Islet of Langerhans (tissue), 1 donor: ENCODE results near the gene ALKBH7.
"Not testable (repeated sequence)": the region's sequence is repeated elsewhere in the genome, so short reads cannot be mapped to it uniquely, and the experiment has no call there.

Source experiments
- FAIRE-seq: peaks from one replicate; lab custom pipeline; 2011; peaks lifted over from hg19 to GRCh38; lab: Jason Lieb, UNC

ALKBH7 gene

DNA sequence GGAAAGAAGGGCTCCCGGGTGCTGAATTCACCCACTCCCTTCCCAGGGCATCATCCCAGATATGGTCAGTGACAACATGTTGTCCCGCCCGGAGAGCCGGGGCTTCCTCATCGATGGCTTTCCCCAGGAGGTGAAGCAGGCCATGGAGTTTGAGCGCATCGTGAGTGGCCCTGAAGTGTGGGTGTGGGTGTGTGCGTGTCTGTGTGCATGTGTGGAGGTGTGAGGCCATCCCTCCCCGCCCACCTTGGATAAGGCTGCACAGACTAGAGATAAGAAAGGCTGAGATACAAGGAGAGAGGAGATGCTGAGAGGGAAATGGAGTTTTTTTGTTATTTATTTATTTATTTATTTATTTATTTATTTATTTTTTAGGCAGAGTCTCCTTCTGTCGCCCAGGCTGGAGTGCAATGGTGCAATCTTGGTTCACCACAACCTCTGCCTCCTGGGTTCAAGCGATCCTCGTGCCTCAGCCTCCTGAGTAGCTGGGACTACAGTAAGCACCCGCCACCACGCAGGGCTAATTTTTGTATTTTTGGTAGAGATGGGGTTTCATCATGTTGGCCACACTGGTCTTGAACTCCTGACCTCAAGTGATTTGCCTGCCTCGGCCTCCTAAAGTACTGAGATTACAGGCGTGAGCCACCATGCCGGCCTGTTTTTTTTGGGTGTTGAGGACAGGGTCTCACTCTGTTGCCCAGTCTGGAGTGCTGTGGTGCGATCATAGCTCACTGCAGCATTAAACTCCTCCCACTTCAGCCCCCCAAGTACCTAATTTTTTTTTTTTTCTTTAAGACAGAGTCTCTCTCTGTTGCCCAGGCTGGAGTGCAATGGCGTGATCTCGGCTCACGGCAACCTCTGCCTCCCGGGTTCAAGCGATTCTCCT, 27.7 kb downstream of the ALKBH7 start:
- not testable (repeated sequence) for FAIRE-seq

DNA sequence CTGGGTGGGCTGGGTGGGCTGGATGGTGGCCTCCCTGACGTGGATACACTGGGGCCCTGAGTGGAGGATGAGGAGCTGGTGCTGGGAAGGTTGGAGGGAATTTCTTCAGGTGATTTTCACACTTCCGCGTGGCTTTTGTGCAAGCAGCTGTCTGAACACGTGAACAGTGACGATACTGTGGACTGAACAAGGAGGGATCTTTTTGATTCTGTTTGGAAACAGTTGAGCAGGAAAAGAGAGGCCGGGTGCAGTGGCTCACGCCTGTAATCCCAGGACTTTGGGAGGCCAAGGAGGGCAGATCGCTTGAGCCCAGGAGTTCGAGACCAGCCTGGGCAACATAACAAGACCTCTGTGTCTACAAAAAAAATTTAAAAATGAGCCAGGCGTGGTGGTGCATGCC, 29.5 kb downstream of the ALKBH7 start:
- FAIRE-seq, result no peak

DNA sequence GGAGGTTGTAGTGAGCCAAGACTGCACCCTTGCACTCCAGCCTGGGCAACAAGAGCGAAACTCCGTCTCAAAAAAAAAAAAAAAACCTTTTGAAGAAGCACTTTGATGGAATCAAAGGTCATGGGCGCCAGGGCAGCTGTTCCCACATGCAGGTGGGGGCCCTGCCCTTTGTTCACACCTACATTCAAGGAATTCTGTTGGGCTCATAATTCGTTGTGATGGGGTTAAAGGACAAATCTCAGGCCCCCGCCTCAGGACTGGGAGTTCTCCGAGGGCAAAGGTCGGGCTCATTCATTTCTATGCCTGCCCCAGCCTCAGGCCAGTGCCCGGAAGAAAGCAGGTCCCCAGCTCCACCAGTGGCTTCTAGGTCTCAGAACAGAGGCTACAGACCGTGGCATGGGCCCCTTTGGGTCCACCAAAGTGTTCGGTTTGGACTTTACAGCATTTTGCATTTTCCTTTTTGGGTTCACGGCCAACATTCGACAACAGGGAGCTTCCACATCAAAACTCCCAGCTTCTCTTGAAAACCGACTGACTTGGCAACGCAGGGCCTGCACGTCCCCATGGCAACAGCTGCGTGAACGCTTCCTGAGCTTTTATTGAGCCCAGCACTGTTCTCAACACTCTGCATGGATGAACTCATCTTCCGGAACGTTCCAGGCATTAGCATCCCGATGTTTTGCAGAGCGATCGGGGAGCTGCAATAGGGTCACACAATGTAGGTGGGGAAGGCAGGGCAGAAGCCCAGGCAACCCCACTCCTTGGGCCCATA, 30.4 kb downstream of the ALKBH7 start:
- peak; percentile 76 for FAIRE-seq

DNA sequence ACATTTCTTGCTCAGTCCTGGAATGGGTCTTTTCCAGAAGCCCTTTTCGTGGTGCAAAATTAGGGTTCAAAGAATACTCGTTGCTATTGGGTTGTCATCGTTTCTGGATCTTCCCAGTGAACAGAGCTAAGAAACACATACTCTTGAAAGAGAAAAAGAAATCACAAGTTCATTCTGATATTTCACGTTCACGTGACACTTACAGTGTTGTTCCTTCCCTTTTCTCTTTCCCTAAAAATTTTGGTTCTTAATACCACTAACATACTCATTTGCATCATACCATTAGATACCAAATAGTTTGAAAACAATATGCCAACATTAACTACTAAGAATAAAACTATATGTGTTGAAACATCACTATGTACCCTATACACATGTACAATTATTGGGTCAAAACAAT, 33.8 kb downstream of the ALKBH7 start:
- no peak for FAIRE-seq

- no peak for FAIRE-seq
These were observed 36.8 kb downstream of the ALKBH7 start for GRCh38 chr19:6409346-6409745.

DNA sequence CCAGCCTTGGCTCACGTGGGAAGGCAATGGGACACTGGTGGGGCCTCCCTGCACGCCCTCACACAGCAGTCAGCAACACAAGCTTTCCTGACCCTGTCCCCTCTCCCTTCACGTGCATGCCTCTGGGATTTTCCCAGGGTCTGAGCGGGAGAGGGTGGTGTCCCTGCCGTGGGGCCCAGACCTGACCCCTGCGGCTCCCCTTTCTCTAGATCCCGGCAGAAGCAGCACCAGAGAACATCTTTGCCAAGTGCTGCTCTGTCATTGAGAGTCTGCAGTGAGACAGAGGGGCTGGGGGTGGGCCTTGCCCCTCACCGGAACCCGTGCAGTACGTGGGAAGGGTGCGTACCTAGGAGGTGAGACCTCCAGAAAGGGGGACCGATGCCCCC, 39.5 kb downstream of the ALKBH7 start:
- no peak for FAIRE-seq

- no peak for FAIRE-seq
These were observed 40.0 kb downstream of the ALKBH7 start for GRCh38 chr19:6412447-6413091.

DNA sequence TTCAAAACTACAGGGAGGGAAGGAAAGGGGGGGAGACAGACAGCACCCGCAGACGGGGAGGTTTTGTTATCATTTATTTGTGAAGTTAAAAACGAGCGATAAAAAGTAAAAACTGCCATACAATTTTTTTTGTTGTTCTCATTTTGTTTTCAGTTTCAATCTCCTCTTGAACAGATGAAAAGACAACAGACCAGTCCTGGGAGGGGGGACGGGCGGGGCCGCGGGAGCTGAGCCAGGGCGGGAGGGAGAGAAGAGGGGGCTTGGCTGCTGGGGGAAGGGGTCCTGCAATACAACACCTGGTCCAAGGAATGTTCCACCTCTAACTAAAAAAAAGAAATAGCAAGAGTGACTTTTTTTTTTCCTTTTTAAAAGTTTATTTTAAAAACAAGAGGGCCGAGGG, 40.7 kb downstream of the ALKBH7 start:
- no peak for FAIRE-seq

DNA sequence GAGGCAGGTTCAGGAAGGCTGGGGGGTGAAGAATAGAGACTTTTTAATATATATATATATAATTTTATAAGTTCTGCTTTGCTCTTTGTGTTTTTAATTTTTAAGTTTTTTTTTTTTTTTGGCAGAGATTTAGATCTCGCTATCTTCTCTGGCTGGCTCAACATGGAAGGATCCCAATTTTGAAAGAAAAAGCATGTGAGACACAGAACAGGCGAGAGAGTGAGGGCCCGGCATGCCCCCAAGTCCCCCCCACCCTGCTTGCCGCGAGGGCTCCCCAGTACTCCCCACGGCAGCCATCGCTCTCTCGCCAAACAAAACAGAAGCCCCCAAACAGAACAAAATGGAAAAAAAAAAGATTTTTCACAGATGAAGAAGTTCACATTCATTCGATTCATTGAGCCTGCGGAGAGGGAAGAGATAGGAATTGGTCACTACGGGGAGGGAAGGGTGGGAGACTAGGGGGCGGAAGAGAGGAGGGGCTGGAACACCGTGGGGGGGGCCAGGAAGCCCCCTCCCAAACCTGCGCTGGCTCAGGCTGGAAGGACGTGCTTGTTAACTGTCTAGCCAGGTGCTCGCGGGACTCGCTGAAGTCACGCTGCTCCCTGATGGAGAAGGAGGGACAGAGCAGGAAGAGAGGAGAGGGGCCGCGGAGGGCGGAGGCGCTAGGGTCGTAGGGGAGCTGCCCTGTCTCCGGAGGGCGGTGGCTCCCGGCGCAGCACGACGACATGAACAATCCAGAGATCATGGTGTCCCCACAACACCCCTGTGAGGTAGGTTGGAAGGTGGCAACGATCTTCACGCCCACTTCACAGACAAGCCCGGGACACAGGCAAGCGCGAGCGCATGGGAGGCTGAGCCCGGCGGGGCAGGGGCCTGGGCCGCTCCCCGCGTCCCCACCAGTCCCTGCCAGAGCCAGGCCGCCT, 41.4 kb downstream of the ALKBH7 start:
- no peak for FAIRE-seq

DNA sequence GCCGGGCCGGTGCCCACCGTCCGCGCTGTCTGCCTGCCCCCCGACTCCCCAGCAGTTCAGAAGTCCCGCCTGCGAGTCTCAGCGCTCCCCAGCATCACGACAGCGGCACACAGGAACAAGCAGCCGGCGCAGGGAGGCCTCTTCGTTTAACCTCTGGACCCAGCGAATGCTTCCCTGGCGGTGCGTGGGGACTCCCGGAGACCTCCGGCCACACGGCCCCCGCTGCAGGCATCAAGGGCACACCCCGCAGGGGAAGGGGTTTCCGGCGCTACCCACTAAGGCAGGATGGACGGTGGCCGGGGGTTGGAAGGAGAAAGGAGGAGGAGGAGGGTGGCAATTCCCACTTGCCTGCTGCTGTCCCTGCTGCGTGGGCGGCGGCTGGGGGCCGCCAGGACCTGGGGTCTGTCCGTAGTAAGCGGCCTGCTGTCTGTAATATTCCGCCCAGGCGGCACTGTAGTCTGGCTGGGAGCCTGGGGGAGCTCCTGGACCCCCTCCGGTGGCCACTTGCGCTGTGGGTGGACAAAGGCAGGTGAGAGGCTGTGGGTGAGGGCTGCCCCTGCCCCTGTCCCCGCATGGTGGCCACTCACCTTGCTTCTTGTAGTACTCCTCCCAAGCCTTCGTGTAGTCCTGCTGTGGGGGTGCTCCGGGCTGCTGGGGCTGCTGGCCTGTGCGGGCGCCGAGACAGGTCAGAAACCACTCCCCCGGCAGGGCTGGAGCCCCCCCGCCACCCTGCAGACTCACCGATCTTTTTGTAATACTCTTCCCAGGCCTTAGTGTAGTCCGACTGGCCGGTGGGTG, 42.4 kb downstream of the ALKBH7 start:
- FAIRE-seq, result no peak

GRCh38 chr19:6415591-6416190, 43.1 kb downstream of the ALKBH7 start:
- no peak for FAIRE-seq

DNA sequence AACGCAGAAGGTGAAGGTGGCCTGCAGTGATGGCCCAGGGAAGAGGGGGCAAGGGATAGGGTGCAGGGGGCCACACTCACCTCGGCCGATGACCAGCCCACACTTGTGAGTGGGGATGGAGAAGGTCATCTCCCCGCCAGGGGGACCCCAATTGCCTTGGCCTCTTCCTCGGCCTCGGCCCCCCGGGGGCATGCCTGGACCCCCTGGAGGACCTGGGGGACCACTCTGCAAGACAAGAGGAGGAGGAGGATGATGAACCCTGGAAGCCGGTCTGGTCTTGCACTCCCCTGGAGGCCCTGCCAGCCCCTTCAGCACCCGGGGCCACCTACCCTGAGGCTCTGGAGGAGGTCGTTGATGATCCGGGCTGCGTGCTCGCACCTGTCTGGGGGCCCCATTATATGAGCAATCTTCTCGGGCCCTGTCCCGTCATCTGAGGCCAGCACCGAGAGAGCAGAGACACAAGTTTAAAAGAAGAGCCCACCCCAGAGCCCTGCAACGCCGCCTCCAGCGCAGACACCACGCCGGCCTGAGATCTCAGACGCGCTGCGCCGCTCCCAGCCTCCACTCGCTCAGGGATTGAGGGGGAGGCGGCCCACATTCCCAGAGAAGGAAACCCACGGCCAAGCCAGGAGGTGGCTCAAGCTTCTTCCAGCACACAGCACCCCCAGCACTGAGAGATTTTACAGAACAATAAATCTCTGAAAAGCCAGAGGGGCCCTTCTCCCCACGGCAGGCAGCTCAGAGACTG, 44.2 kb downstream of the ALKBH7 start:
- FAIRE-seq, result no peak

GRCh38 chr19:6417713-6418561, 45.3 kb downstream of the ALKBH7 start:
- no peak for FAIRE-seq

GRCh38 chr19:6418562-6418932, 46.0 kb downstream of the ALKBH7 start:
- FAIRE-seq, result no peak

GRCh38 chr19:6421075-6422014, 48.8 kb downstream of the ALKBH7 start:
- no peak for FAIRE-seq

GRCh38 chr19:6423499-6424194, 51.1 kb downstream of the ALKBH7 start:
- no peak for FAIRE-seq
